Raji (cell line): ENCODE data around the gene GNAT1.

ENCODE experiments used
- POLR2A ChIP-seq: IDR thresholded peaks from 2 replicates; pipeline ENCODE4 v1.6.1; 2011; ENCODE audit warnings: low read depth, low read length, control low read depth; ENCODE audit not compliant: insufficient read depth

GNAT1 gene

GRCh38 chr3:50190936-50191660 is at the start of gene GNAT1:
Gene GNAT1 (plus strand): TSS chr3:50191610. CDS start chr3:50191726, 116 bp downstream.
- no peak for TF ChIP-seq POLR2A

- TF ChIP-seq POLR2A: no peak
Observed at GRCh38 chr3:50146316-50146901, 45.0 kb upstream of the GNAT1 start.

DNA sequence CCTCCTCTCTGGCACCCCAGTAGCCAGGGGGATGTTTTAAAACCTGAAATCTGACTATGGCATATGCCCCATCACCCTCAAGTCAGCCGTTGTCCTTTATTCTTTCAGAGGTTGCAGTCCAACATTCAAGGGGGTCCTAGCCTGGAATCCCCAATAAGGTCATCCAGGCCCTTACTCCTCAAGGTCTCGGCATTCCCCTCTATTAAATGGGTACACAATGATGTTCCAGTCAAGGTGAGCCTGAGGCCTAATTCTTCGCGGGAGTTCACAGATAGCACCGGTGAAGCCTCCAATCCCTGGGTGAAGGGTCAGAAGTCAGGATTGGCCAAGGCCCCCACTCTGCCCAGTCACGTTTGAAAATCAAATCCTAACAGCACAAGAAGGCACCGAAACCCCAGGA is 44.4 kb upstream of the GNAT1 start:
- no peak for TF ChIP-seq POLR2A

DNA sequence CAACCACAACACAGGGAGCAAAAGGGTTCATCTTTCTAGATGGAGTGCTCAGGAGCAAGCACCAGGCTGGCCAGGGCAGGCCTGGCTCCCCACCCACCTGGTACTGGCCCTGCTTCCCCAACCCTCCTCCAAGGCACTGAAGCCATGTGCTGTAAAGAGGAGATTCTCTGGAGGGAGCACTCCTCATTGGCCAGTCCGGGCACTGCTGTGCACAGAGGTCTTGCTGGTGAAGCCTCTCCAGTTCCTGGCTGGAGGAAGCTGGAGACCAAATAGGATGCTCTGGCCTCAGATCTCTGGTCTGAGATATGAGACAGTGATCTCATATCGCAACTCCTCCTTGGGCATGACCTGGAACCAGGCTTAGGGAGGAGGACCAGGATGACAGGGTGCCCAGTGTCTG is 44.0 kb upstream of the GNAT1 start:
- TF ChIP-seq POLR2A: no peak

DNA sequence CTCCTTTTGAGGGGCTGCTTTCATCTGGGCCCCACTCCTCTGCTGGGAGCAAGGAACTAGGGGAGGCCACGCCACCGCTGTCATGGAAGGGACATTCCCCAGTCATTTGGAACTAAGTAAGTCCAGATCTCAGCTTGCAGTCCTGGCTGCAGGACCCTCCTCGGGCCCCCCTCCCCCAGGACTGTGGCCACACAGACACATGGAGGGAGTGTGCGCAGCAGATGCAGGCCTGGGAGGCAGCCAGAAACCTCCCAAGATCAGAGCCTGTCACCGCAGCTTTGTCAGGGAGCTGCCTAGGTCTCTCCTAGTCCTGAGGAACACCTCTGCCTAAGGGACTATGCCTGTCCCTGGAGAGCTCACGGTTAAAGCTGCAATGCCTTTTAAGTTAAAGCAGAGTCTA is 43.5 kb upstream of the GNAT1 start:
- TF ChIP-seq POLR2A: no peak

DNA sequence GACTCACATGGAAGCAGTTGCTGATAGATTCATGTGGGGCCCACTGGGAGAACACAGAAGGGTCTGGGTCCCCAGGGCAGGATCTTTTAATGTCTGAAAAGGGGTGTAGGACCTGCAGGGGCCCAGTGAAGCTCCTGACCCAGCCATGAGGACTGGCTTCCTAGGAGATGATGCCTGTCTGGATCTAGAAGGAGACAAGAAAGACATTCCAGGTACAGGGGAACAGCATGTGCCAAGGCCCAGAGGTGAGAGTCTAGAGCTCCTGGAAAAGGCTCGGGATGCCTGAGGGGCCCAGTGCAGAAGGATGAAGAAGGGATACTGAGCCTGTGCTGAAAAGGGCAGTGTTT is 41.0 kb upstream of the GNAT1 start:
- TF ChIP-seq POLR2A: no peak

- TF ChIP-seq POLR2A: no peak
Observed at GRCh38 chr3:50150863-50151686, 40.3 kb upstream of the GNAT1 start.

DNA sequence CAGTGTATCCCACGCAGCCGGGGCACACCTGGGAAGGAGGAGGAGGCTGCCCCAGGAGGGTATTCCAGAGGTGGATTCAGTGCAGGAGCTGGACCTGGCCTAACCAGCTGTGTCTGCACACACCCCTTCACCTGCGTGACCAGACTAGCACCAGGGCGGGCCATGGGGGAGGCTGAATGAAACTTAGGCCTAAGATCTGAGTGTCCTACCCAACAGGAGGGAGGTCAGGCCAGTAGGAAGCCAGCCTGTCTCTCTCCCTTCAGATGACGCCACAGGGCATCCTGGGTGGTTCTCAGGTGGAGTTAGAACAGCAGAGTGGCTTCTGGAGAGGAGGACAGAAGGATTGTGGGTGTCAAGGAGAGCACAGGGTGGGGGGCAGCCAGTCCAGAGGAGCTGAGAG is 39.7 kb upstream of the GNAT1 start:
- TF ChIP-seq POLR2A: no peak

DNA sequence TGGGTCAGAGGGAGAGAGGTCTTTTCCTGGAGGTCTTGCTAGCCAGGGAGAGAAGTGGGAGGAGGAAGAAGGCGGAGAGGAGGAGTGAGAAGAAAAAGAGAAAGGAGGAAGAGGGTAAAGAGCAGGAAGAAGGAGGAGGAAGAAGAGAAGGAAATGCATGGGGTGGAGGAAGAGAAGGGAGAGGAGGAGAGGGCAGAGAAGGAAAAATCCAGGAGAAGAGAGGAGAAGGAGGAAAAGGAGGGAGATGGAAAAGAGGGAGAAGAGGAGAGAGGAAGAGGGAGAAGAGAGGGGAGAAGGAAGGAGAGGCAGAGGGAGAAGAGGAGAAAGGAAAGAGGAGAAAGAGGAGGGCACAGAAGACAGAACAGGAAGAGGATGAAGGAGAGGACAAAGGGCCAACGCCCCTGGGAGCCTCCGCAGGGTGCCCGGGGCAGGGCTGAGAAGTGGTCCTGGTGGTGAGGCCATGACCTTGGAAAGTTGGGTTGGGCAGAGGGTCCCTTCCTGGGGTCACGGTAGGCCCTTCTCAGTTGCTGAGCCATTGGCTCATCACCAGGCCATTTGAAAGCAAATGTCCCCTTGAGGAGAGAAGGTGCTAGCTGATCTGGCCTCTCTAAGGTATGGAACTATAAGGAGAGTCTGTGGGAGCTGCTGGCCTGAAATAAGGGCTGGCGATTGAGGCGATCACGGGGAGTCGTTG is 37.5 kb upstream of the GNAT1 start:
- TF ChIP-seq POLR2A: no peak

- TF ChIP-seq POLR2A: no peak
Observed at GRCh38 chr3:50154476-50154839, 37.0 kb upstream of the GNAT1 start.

DNA sequence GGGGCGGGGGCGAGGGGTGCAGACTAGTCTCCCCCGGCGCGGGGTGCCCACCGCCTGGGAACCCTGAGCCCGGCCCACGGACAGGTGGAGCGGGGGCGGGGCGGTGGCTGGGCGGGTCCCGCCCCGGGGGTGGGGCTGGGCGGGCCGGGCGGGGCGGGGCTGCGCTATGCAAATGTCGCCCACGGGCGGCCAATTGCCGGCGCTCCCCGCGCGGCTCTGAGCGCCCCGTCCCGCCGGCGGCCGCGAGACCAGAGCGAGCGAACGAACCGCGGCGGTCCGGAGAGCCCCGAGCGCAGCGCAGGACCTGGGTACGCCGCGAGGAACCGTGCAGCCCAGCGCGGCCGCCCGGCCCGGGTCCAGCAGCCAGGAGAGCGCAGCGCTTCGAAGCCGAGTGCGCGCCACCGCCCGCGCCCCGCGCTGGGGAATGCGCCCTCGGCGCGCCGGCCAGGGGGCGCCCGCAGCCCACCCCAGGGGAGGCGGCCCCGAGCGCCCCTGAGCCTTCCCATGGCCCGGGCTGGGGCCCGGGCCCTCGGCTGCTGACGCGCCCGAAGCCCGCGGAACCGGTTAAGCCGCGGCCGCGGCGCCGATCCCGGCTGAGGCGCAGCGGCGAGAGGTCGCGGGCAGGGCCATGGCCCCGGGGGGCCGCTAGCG is 36.4 kb upstream of the GNAT1 start, which contains the start of gene SEMA3F:
TSS of gene SEMA3F (plus strand) at position 485 of the 651 bp plus-strand sequence. CDS start 4,299 bp downstream, outside the sequence.
- TF ChIP-seq POLR2A: no peak

DNA sequence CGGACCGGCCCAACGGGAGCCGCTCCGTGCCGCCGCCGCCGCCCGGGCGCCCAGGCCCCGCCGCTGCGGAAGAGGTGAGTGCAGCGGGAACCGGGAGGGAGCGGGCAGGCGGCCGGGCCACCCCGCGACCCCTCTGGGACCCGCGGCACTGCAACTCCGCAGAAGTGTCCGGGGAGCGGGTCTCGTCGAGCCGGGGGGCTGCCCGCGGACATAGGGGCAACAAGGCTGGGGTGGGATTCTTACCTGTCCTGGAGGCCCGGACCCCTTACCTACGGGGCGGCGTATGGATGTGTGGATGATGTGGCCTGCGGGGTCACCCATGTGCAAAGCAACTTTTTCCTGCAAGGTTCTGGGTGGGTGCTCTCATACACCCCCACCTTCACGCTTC is 35.9 kb upstream of the GNAT1 start:
- no peak for TF ChIP-seq POLR2A

DNA sequence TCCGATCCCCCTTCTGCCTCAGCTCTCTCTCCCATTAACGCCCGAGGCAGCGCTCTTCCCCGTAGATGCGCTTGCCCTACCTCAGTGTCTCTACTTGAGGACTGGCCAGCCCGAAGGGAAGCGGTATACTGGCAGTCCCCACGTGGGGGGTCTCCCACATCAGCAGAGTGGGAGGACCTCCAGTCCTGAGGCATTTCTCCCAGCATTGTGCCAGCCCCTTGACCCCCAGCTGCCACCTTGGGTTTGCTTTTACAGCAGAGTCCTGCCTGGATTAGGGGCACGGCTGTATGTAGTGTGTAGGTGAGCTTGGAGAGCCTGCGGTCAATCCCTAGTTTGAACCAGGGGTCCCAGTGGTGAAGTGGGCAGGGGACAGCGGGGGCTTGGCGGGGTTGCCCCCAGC is 35.5 kb upstream of the GNAT1 start:
- TF ChIP-seq POLR2A: no peak

DNA sequence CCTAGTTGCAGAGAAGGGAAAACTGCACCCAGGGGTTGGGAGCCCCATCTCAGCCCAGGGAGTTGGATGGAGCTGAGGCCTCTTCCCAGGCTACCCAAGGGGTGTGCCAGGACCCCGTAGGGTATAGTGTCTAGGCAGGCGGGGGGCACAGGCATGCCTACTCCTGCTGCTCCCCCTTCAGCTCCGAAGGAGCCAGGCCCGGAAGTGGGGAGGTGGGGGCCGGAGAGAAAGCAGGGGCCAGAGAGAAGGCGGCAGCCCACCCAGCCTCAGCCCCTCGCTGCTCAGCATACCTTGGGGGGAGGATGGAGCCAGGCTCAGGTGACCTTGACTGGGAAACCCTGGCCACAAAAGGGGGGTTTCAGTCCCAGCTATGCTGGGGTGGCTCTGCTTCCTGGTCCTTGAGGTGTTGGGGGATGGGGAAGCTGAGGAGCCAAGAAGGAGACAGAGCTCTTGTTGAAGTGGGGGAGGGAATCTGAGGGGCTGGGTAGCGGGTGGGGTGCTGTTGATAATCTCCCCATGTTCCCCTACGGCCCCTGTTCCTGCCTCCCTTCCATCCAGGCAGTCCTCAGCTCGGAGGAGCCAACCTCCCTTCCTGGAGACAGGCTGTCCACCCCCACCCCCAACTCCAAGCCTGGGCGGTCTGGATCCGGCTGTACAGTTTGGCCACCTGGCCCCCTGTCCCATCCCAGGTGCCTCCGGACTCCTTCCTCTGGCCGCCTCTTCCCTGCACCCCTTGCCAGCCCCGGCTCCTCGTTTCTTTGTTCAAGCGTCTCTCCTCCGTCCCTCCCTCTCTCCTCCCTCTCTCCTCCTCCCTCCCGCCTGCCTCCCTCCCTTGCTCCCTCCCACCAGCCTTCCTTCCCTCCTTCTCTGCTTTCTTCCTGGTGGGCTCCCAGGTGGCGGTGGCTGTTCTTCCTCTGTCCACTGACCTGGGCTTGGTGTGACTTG is 34.6 kb upstream of the GNAT1 start:
- no peak for TF ChIP-seq POLR2A
